ENCODE data around the gene RAB10.

RAB10 gene

GRCh38 chr2:26139269-26140183 lies 105.6 kb downstream of the RAB10 start:
- peak; percentile 7 for DNase-seq (ENCODE audit: low read depth)
- no peak overlapping the region for H3K4me3 ChIP-seq (ENCODE audit: low read depth, low read length)
- no peak for TF ChIP-seq CTCF (IDR thresholded peaks at IDR 0.05; ENCODE audit: insufficient read depth, low read depth, low read length, missing control alignments)

GRCh38 chr2:26141145-26141769 lies 107.4 kb downstream of the RAB10 start:
- TF ChIP-seq CTCF (IDR thresholded peaks at IDR 0.05; ENCODE audit: insufficient read depth, low read depth, low read length, missing control alignments): no peak
- H3K4me3 ChIP-seq (ENCODE audit: low read depth, low read length): no peak overlapping the region
- DNase-seq (ENCODE audit: low read depth): no peak

GRCh38 chr2:26144031-26144430 lies 110.1 kb downstream of the RAB10 start:
- DNase-seq (ENCODE audit: low read depth): no peak
- H3K4me3 ChIP-seq (ENCODE audit: low read depth, low read length): no peak overlapping the region
- TF ChIP-seq CTCF (IDR thresholded peaks at IDR 0.05; ENCODE audit: insufficient read depth, low read depth, low read length, missing control alignments): no peak

- TF ChIP-seq CTCF (IDR thresholded peaks at IDR 0.05; ENCODE audit: insufficient read depth, low read depth, low read length, missing control alignments): peak; percentile 68
- peak; percentile 78 for DNase-seq (ENCODE audit: low read depth)
- H3K4me3 ChIP-seq (ENCODE audit: low read depth, low read length): no peak overlapping the region
These were observed 111.2 kb downstream of the RAB10 start for GRCh38 chr2:26144953-26145680.

- TF ChIP-seq CTCF (IDR thresholded peaks at IDR 0.05; ENCODE audit: insufficient read depth, low read depth, low read length, missing control alignments): no peak
- DNase-seq (ENCODE audit: low read depth): no peak
- no peak overlapping the region for H3K4me3 ChIP-seq (ENCODE audit: low read depth, low read length)
These were observed 114.6 kb downstream of the RAB10 start for GRCh38 chr2:26148501-26148900.

GRCh38 chr2:26150243-26150642 lies 116.4 kb downstream of the RAB10 start:
- no peak for TF ChIP-seq CTCF (IDR thresholded peaks at IDR 0.05; ENCODE audit: insufficient read depth, low read depth, low read length, missing control alignments)
- DNase-seq (ENCODE audit: low read depth): no peak
- H3K4me3 ChIP-seq (ENCODE audit: low read depth, low read length): no peak overlapping the region
